GM23338 (cell line): ENCODE data around the gene APBB1IP. TPM values are rescaled to one million over a fixed set of nuclear protein-coding genes. Genes with fewer than 3 reads are reported as not detected.

Experiments
- ATAC-seq: fragments of 200-7000 bp; cut with Tn5 transposase; 3 replicates; pipeline ENCODE4 v1.9.1; 2020
- DNase-seq: peaks from one replicate; pipeline ENCODE4 v3.0.0-alpha.2; 2015; ENCODE audit warnings: low spot score
- H2AFZ ChIP-seq: fragments of 200-600 bp; sonication (generic); 2 replicates; pipeline ENCODE4 v1.8.0; 2016; ENCODE audit warnings: antibody characterized with exemption, mild to moderate bottlenecking, moderate library complexity
- H3F3A ChIP-seq: fragments of 200-600 bp; sonication (generic); replicated peaks from 2 replicates; pipeline ENCODE4 v1.8.0; 2017; ENCODE audit warnings: antibody characterized with exemption, mixed run types, low read depth
- H3K27ac ChIP-seq: fragments of 200-600 bp; sonication (generic); 2 replicates; pipeline ENCODE4 v1.6.1; 2016; ENCODE audit warnings: low read depth
- H3K27me3 ChIP-seq: fragments of 200-600 bp; sonication (generic); 2 replicates; pipeline ENCODE4 v1.8.0; 2016; ENCODE audit warnings: mild to moderate bottlenecking, mixed run types, moderate library complexity; ENCODE audit not compliant: insufficient read depth
- H3K36me3 ChIP-seq: fragments of 200-600 bp; sonication (generic); 2 replicates; pipeline ENCODE4 v1.8.0; 2016; ENCODE audit warnings: mild to moderate bottlenecking; ENCODE audit not compliant: insufficient read depth
- H3K4me1 ChIP-seq: fragments of 200-600 bp; sonication (generic); 2 replicates; pipeline ENCODE4 v1.8.0; 2016; ENCODE audit warnings: mild to moderate bottlenecking, moderate library complexity; ENCODE audit not compliant: insufficient read depth
- H3K4me2 ChIP-seq: fragments of 200-600 bp; sonication (generic); 2 replicates; pipeline ENCODE4 v1.7.1; 2017; ENCODE audit warnings: mixed run types
- H3K4me3 ChIP-seq: fragments of 200-600 bp; sonication (generic); 2 replicates; pipeline ENCODE4 v1.6.1; 2016; ENCODE audit warnings: mixed run types
- H3K79me2 ChIP-seq: fragments of 200-600 bp; sonication (generic); replicated peaks from 2 replicates; pipeline ENCODE4 v1.8.0; 2017; ENCODE audit warnings: mild to moderate bottlenecking; ENCODE audit not compliant: insufficient read depth
- H3K9me2 ChIP-seq: fragments of 200-600 bp; sonication (generic); 2 replicates; pipeline ENCODE4 v1.8.0; 2017; ENCODE audit not compliant: insufficient read depth
- H4K20me1 ChIP-seq: fragments of 200-600 bp; sonication (generic); replicated peaks from 2 replicates; pipeline ENCODE4 v1.8.0; 2017; ENCODE audit warnings: mild to moderate bottlenecking; ENCODE audit not compliant: insufficient read depth
- H3K27ac Mint-ChIP-seq: 2 replicates; pipeline ENCODE4 v1.8.0; 2020; ENCODE audit warnings: inconsistent platforms, mild to moderate bottlenecking, moderate library complexity, mixed read lengths
- H3K27me3 Mint-ChIP-seq: 3 replicates; pipeline ENCODE4 v1.8.0; 2022; ENCODE audit warnings: low read depth, mild to moderate bottlenecking, moderate library complexity, mixed read lengths, inconsistent platforms; ENCODE audit not compliant: insufficient read depth, poor library complexity
- H3K36me3 Mint-ChIP-seq: 3 replicates; pipeline ENCODE4 v1.8.0; 2021; ENCODE audit warnings: low read depth, mild to moderate bottlenecking, inconsistent platforms, moderate library complexity, mixed read lengths
- H3K4me1 Mint-ChIP-seq: 3 replicates; pipeline ENCODE4 v1.8.0; 2020; ENCODE audit warnings: mild to moderate bottlenecking, inconsistent platforms, mixed read lengths
- H3K4me3 Mint-ChIP-seq: 3 replicates; pipeline ENCODE4 v1.8.0; 2021; ENCODE audit warnings: moderate library complexity, mild to moderate bottlenecking, inconsistent platforms, mixed read lengths
- H3K9me3 Mint-ChIP-seq: 3 replicates; pipeline ENCODE4 v1.8.0; 2020; ENCODE audit warnings: moderate library complexity, mild to moderate bottlenecking, inconsistent platforms, mixed read lengths
- CREB1 ChIP-seq: fragments of 250-450 bp; sonication (Bioruptor Pico); IDR thresholded peaks from 2 replicates; pipeline ENCODE4 v1.5.0; 2020; ENCODE audit warnings: low read depth, mild to moderate bottlenecking, moderate library complexity
- EZH2 ChIP-seq: fragments of 200-600 bp; sonication (generic); IDR thresholded peaks from one replicate; pipeline ENCODE4 v1.8.0; 2017; ENCODE audit warnings: antibody characterized with exemption, mild to moderate bottlenecking, low read depth; ENCODE audit not compliant: unreplicated experiment
- EZH2phosphoT487 ChIP-seq: fragments of 200-600 bp; sonication (generic); IDR thresholded peaks from one replicate; pipeline ENCODE4 v1.8.1; 2018; ENCODE audit warnings: antibody characterized with exemption; ENCODE audit not compliant: unreplicated experiment
- JUNB ChIP-seq: IDR thresholded peaks from one replicate; pipeline ENCODE4 v1.6.1; 2016; ENCODE audit warnings: antibody characterized with exemption; ENCODE audit not compliant: unreplicated experiment
- NANOG ChIP-seq: IDR thresholded peaks from 2 replicates; pipeline ENCODE4 v1.6.1; 2016; ENCODE audit warnings: antibody characterized with exemption, borderline replicate concordance
- POLR2AphosphoS5 ChIP-seq: IDR thresholded peaks from 2 replicates; pipeline ENCODE4 v1.6.1; 2016; ENCODE audit warnings: antibody characterized with exemption, low read depth
- STAT1 ChIP-seq: IDR thresholded peaks from one replicate; pipeline ENCODE4 v1.6.1; 2016; ENCODE audit warnings: antibody characterized with exemption; ENCODE audit not compliant: unreplicated experiment
- ZNF114 ChIP-seq: fragments of 250-450 bp; sonication (Bioruptor Pico); IDR thresholded peaks from 2 replicates; pipeline ENCODE4 v1.5.0; 2020; ENCODE audit warnings: mild to moderate bottlenecking, moderate library complexity
- ZNF331 ChIP-seq: fragments of 250-450 bp; sonication (Bioruptor Pico); IDR thresholded peaks from 2 replicates; pipeline ENCODE4 v1.5.0; 2020; ENCODE audit warnings: low read depth, mild to moderate bottlenecking, moderate library complexity
- polyA plus RNA-seq: library from polyadenylated mRNA; unstranded; fragments of >200 nt; fragmentation: Nextera tagmentation; extraction: Ambion mirVana; gene quantifications from 2 replicates; pipeline ENCODE4 v1.2.1, GENCODE V29; 2016
- total RNA-seq: library from RNA; depleted of rRNA; stranded (reverse); fragments of >200 nt; shearing (Covaris generic); gene quantifications from 2 replicates; pipeline ENCODE4 v1.2.3, GENCODE V29; 2014
- TF ChIP-seq, protein P1 (sequence below): IDR thresholded peaks from one replicate; pipeline ENCODE4 v1.6.1; 2018; ENCODE audit warnings: antibody characterized with exemption; ENCODE audit not compliant: unreplicated experiment
- TF ChIP-seq, protein P2 (sequence below), 2 experiments: fragments of 200-600 bp in 1 of 2; sonication (generic) in 1 of 2; conservative IDR thresholded peaks; 2 replicates each; pipeline versions ENCODE4 v1.5.1 to v1.6.1; 2016 to 2017; ENCODE audit warnings: antibody characterized with exemption in 2 of 2, low read depth in 2 of 2, mild to moderate bottlenecking in 2 of 2, moderate library complexity in 1 of 2

The APBB1IP gene
- total and polyA plus RNA-seq, 2 experiments from 2014 or later, result 0.14 to 0.16 TPM

DNA sequence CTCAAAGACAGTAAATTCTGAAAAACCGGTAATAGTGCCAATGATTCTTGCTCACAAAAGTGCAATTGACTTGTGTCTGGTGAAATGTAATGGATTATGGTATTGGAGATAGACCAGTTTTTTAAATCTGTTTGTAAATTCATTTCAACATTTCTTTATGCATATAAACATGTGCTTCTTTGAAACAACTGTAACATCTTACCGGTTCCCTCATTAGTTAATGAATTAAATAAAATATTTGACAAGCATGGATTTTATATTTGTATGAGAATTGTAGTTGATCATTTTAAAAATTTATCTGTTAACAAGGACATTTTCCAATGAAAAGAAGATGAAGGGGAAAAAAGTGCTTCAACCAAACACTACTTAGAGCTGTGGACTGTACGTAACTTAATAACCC is 21.0 kb upstream of the APBB1IP start (continued):
- TF ChIP-seq, protein P1, sequence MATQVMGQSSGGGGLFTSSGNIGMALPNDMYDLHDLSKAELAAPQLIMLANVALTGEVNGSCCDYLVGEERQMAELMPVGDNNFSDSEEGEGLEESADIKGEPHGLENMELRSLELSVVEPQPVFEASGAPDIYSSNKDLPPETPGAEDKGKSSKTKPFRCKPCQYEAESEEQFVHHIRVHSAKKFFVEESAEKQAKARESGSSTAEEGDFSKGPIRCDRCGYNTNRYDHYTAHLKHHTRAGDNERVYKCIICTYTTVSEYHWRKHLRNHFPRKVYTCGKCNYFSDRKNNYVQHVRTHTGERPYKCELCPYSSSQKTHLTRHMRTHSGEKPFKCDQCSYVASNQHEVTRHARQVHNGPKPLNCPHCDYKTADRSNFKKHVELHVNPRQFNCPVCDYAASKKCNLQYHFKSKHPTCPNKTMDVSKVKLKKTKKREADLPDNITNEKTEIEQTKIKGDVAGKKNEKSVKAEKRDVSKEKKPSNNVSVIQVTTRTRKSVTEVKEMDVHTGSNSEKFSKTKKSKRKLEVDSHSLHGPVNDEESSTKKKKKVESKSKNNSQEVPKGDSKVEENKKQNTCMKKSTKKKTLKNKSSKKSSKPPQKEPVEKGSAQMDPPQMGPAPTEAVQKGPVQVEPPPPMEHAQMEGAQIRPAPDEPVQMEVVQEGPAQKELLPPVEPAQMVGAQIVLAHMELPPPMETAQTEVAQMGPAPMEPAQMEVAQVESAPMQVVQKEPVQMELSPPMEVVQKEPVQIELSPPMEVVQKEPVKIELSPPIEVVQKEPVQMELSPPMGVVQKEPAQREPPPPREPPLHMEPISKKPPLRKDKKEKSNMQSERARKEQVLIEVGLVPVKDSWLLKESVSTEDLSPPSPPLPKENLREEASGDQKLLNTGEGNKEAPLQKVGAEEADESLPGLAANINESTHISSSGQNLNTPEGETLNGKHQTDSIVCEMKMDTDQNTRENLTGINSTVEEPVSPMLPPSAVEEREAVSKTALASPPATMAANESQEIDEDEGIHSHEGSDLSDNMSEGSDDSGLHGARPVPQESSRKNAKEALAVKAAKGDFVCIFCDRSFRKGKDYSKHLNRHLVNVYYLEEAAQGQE, result no peak
- TF ChIP-seq ZNF114 (CRISPR knock-in tag) (no peak), NANOG (no peak), ZNF331 (CRISPR knock-in tag) (no peak), STAT1 (no peak), POLR2AphosphoS5 (no peak), EZH2phosphoT487 (no peak), CREB1 (CRISPR knock-in tag) (no peak)
- TF ChIP-seq, protein P2, sequence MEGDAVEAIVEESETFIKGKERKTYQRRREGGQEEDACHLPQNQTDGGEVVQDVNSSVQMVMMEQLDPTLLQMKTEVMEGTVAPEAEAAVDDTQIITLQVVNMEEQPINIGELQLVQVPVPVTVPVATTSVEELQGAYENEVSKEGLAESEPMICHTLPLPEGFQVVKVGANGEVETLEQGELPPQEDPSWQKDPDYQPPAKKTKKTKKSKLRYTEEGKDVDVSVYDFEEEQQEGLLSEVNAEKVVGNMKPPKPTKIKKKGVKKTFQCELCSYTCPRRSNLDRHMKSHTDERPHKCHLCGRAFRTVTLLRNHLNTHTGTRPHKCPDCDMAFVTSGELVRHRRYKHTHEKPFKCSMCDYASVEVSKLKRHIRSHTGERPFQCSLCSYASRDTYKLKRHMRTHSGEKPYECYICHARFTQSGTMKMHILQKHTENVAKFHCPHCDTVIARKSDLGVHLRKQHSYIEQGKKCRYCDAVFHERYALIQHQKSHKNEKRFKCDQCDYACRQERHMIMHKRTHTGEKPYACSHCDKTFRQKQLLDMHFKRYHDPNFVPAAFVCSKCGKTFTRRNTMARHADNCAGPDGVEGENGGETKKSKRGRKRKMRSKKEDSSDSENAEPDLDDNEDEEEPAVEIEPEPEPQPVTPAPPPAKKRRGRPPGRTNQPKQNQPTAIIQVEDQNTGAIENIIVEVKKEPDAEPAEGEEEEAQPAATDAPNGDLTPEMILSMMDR (conservative IDR thresholded peaks at IDR 0.05; ENCODE audit: low read depth in 2 of 2), result no peak

DNA sequence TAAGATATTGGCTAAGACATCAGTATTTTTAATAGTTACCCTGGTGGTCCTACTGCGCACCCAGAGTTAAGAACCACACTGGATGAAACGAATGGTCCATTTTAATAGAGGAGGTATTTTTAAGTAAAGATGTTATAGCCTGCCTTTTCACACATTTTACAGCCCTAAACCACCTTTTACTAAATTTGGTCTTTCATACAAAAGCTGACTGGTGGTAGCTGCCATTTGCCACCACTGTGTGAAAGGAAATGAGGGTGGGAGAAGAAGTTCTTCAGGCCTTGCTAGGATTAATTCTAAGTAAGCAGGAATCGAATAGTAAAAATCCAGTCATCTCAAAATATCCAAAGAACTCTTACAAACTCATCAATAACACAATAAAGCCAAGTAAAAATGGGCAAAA is 15.2 kb upstream of the APBB1IP start:
- ATAC-seq, result no peak
- Mint-ChIP-seq H3K4me1 (no peaks in the 10 kb centered on the region), H3K36me3 (0 out of 3 replicates have a peak, but pooled peaks cover 2% of the 10 kb centered on the region), H3K4me3 (no peak overlapping the region), H3K27me3 (no peaks in the 10 kb centered on the region), H3K27ac (no peak overlapping the region), H3K9me3 (peaks cover 11% of the 10 kb centered on the region; the same call in 2 of the 3 replicates)
- no peak for DNase-seq
- Histone ChIP-seq H3K27ac (no peak overlapping the region), H3K36me3 (no peaks in the 10 kb centered on the region), H3F3A (no peaks in the 10 kb centered on the region), H3K4me1 (no peaks in the 10 kb centered on the region), H3K79me2 (no peaks in the 10 kb centered on the region), H3K4me3 (no peak overlapping the region), H3K27me3 (no peaks in the 10 kb centered on the region), H4K20me1 (no peaks in the 10 kb centered on the region), H2AFZ (no peak overlapping the region), H3K9me2 (0 out of 2 replicates have a peak, but pooled peaks cover 9% of the 10 kb centered on the region), H3K4me2 (no peak overlapping the region)
- TF ChIP-seq EZH2, result no peak
- no peak for TF ChIP-seq JUNB
- TF ChIP-seq ZNF114 (CRISPR knock-in tag), result no peak
- TF ChIP-seq CREB1 (CRISPR knock-in tag), result no peak
